EH (cell line): ENCODE data around the gene CRIP1.
A peak's percentile ranks its signal among the peaks of the same experiment; 100 is the strongest.

Source experiments
- DNase-seq: peaks from one replicate; pipeline ENCODE4 v3.0.0-alpha.2; 2015; ENCODE audit warnings: low read depth

Gene CRIP1

GRCh38 chr14:105480807-105481801 is 5.6 kb upstream of the CRIP1 start:
- DNase-seq: peak; percentile 86

- peak; percentile 98 for DNase-seq
Measured at GRCh38 chr14:105481886-105482457, 4.7 kb upstream of the CRIP1 start.

DNA sequence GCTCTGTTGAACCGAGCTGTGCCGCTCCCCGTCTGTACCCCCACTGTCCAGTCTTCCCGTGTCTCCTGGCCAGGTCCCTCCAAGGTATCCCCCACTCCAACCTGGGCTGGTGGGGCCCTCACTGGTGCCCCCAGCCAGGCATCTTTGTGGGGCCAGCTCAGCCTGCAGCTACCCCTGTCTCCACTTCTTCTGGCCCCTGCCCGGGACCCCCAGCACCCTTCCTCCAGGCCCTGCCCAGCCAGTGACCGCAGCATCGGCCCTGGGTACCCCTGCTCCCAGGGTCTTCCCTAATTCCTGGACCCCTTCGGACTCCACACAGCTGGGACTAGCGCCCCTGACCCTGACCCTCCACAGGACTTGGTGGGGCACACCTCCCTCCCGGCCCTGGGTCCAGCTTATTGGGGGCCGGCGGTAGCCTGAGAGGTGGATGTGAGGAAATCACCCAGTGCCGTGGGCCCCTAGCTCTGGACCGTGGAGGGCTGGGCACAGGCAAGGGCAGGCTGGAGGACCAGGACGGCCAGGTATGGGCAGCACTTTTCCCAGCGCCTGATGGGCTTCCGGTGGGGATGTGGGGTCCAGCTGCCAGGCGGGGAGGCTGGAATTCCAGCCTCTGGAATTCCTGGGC is 4.1 kb upstream of the CRIP1 start:
- no peak for DNase-seq

- DNase-seq: no peak
Measured at GRCh38 chr14:105483300-105484068, 3.2 kb upstream of the CRIP1 start.

DNA sequence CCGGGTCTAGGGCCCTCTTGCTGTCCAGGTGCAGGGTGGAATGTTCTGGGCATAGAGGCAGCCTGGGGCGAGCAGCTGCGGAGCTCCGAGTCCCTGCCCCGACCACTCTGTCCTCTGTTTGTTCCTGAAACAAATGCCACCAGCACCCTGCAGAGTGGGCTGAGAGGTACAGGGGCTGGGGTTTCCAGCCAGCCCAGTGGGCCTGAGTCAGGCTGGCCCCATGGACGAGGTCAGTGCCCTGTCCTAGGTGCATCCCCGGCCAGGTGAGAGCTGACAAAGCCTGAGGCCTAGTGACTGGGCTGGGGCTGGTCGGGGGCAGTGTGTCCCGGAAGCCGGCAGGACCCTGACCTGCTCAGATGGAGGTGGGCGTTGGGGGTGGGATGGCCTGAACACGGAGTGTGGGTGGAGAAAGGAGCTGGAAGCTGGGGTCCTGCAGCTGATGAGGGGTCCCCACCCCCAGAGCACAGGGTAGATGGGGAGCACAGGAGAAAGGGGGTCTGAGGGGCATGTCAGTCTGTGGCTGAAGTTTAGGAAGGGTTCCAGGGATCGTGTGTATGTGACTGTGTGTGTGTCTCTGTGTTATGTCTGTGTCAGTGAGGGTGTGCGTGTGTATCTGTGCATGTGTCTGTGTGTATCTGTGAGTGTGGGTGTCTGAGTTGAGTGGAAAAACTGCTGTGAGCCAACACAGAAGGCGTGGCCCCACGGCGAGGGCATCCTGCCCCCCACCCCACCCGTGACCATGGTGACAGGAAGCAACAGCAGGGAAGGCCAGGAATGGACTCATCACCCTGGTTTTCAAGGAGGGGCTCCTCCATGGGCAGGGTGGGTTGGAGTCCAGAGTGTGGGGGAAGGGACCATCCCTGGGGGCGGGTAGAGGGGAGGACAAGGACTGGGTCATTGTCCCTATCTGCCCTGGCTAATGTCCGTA is 2.4 kb upstream of the CRIP1 start:
- DNase-seq: peak; percentile 51

DNA sequence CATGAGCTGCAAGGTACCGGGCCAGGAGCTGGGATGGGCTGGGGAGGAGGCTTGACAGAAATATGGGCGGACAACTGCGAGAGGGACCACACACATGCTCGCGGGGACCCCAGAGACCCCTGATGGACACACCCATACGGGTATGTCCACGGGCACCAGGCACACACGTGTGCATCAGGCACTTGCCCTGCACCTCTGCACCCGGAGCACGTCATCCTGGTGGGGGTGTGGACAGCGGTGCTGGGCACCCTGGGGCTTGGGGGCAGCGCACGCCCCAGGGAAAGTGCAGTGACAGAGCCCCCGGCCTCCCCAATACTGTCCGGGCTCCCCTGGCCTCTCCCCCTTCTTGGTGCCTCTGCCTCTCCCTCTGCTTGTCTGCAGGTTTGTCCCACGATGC is 1.7 kb upstream of the CRIP1 start:
- no peak for DNase-seq

DNA sequence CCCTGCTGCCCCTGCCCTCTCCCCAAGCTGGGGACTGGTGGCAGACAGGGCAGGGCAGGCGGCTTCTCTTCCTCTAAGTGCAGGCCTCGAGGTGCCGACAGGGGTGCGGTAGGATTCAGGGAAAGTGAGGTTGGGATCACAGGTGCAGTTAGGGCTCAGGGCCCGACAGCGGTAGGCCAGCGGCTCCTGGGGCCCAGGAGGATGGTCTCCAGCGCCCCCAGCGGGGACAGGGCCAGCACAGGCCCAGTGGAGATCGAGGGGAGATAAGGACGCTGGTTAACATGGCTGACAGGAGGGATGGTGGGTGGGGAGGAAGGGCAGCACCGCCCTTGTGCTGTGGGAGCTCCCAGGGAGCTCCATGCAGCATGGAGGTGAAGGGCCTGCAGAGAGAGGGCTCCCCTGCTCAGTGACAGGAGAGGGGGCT is 935 bp upstream of the CRIP1 start:
- DNase-seq: no peak

DNA sequence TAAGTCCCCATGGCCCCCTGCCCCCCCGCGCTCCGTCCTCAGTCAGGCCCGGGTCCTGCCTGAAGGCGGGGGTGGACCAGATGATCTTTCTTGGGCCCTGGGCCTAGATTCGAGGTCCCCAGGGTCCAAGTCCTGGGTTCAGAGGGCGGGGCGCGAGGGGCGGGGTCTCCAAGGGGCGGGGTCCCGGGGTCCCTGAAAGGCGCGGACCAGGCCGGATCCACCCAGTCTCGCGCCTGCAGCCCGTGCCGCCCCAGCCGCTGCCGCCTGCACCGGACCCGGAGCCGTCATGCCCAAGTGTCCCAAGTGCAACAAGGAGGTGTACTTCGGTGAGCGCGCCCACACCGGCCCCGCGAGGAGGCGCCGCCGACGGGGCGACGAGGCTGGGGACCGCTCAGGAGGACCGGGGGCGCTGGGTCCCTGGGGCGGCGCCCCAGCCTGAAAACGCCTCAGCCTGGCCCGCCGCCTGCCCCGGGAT is 325 bp downstream of the CRIP1 start:
- no peak for DNase-seq

DNA sequence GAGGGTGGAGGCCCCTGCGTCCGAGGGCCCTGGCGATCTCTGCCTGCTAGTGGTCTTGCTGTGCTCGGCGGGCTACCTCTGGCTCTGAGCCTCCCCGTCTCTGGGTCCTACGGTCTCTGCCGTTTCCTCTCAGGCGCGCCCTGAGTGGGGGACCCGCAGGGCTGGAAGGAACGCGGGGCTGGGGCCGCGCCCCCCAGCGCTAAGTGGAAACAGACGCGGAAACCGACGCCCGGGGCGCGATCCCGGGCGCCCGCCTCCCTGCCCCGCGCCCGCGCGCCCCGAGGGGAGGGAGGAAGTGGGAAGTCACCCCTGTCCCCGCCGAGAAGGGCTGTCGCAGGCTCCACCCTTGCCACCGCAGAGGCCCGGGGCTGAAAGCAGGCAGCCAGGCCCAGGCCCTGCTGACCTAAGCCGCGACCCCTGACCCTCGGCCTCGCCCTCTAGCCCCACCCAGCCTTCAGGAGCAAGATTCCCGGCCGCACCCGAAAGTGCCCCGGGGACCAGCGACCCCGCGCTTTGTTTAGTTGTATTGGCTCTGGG is 831 bp downstream of the CRIP1 start:
- no peak for DNase-seq

DNA sequence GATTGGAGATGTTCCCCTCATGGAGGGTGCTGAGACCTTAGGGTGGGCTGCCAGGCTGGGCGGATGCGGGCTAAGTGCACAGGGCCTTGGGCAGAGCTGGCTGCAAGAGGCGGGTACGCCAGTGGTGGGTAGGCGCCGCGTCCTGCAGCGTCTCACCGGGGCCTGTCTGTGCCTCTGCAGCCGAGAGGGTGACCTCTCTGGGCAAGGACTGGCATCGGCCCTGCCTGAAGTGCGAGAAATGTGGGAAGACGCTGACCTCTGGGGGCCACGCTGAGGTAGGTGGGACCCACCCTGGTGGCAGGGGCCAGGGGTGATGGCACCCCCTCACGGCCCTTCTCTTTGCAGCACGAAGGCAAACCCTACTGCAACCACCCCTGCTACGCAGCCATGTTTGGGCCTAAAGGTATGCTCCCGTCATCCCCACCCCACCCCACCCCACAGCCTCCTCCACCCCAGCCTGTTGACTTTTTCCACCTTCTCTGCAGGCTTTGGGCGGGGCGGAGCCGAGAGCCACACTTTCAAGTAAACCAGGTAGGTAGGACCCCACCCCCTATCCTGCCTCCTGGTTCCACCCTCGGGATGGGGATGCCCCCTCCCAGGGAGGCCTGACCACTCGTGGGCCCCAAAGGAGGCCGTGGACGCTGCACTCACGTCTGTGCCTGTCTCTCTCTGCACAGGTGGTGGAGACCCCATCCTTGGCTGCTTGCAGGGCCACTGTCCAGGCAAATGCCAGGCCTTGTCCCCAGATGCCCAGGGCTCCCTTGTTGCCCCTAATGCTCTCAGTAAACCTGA is 1.5 kb downstream of the CRIP1 start:
- DNase-seq: no peak

- no peak for DNase-seq
Measured at GRCh38 chr14:105488781-105489541, 2.3 kb downstream of the CRIP1 start.

DNA sequence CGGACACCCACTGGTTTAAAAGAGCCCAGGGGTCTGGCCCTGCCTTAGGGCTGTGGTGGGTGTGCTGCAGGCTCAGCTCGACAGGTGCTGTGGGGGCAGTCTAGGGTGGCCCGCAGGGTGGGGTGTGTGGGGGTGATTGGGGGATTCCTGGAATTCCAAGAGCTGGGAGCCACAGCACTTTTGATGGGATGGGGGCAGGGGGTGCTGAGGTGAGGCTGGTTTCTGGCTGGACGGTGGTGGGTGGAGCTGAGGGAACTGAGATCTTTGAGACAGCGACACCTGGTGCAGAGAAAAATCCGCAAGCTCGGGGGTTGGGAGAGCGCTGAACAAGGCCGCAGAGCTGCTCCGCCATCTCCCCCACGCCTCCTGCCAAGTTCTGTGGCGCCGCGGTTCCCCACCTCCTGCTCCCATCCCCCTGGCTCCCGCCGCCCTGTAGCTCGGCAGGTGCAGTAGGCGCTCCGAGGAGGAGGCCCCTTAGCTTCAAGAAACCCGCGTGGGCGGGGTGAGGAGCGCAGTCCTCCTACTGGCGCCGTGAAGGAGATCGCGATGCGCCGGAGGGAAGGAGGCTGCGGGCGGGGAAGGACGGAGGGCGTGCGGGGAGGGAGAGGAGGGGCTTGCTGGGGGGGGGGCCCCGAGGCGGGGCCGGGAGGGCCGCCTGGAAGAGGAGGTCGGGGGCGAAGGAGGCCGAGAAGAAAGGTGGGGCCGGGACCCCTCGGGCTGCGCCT is 3.0 kb downstream of the CRIP1 start:
- peak; percentile 78 for DNase-seq

DNA sequence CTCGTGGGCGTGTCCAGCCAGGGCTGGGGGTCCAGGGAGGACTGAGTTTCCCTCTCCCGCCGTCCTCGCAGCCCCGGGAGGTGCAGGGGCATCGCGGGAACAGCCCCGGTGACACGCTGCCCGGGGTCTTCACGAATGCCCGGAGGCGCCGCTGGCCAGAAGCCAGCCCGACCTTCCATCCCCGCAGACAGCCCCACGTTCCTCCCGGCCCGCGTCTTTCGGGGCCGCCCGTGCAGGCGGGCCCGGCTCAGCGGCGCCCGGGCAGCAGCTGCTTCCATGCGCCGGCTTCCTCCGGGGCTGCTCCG is 3.5 kb downstream of the CRIP1 start:
- no peak for DNase-seq

DNA sequence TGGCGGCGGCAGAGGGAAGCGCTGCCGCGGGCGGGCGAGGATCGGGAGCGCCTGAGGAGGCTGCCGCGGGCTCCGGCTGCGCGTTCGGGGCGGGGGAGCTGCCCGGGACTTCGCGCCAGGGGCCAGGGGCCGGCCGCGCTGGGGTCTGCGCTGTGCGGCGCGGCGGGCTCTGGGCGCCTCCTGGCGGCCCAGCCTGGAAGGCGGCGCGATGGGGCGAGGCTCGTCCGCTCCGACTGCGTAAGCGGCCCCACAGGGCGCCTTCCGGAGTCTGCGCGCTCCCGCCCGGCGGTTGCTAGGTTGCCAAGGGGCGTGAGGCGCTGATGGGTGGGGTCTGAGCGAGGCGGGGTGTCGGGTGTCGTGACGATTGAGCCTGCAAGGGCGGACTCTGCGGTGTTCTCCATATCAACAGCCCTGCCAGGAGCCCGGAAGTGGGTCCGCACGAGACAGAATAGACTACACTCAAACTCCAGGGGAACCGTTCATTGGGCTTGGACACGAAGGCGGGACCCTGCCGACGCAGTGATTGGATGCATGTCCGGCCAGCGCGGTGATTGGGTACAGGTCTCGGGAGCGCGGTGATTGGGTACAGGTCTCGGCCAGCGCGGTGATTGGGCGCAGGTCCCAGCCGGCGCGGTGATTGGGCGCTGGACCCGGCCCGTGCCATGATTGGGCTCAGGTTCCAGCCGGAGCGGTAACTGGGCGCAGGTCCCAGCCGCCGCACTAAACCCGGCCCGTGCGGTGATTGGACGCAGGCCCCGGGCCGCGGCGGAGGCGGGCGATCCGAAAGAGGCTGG is 4.1 kb downstream of the CRIP1 start, which contains the start of gene TEDC1:
Gene TEDC1, plus strand, starts transcription at position 675 of the 794 bp plus-strand sequence. CDS start 130 bp downstream, outside the sequence.
- peak; percentile 100 for DNase-seq

- DNase-seq: peak; percentile 61
Measured at GRCh38 chr14:105491366-105491973, 4.8 kb downstream of the CRIP1 start.

DNA sequence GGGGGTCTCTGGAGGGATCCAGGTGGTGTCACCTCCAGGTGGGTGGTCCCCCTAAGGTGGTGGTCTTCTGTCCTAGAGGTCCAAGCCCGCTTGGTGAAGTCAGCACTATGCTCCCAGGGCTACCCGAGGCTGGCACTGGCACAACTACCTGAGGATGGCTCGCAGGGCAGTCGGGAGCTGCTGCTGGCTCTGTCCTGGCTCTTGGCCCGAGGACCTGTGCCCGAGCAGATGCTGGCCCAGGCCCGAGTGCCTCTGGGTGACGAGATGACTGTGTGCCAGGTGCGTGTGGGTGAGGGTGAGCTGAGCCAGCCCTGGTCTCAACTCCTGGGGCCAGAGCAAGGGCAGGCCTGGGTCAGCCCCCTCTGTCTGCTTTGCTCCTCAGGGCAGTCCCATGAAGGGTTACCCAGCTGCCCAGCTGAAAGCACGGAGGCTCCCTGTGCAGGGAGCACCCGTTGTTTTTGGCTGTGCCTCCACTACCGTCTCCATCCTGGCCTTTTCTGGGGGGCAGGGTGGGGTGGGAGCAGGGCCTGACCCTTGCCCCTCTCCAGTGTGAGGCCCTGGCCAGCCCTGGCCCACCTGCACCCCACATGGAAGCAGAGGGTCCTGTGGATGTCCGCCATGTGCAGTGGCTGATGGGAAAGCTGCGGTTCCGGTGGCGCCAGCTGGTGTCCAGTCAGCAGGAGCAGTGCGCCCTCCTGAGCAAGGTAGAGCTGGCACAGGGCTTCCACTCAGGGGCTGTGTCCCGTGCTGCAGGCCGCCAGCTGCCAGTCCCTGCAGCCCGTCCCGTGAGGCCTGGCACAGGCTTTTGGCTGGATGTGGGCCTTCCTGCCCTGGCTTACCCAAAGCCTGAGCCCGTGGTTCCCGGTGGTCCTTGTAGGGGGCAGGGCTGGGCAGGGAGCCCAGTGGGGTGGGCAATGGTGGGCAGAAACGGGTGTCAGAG is 5.6 kb downstream of the CRIP1 start:
- DNase-seq: no peak
